ENCODE data around the gene GALR3. TPM values are rescaled to one million over a fixed set of nuclear protein-coding genes. Genes with fewer than 3 reads are reported as not detected.
"Not testable (repeated sequence)": the region's sequence is repeated elsewhere in the genome, so short reads cannot be mapped to it uniquely, and the experiment has no call there.

GALR3 gene
- total RNA-seq, 1 experiment from 2014 or later, result 0.31 TPM

DNA sequence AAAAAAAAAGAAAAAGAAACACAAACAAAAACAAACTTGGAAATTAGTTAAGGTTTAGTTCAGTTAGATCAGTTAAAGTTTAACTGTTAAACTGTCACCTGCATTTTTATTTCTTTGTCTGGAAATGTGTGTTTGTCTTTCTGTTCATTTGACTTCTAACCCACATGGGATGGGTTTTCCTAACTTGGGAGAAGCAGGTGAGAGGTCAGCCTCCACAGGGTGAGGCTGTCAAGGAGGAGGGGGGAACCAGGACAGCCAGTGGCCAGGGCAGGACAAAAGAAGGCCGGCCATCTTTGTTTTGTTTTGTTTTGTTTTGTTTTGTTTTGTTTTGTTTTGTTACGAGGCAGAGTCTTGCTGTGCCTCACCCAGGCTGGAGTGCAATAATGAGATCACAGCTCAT, 28.8 kb upstream of the GALR3 start:
- Histone ChIP-seq H3K79me2 (ENCODE audit: low read depth) (no peaks in the 10 kb centered on the region), H3K27ac (no peak overlapping the region), H3K36me3 (ENCODE audit: low read depth) (no peaks in the 10 kb centered on the region), H3K9me3 (ENCODE audit: insufficient read depth, low read depth) (no peaks in the 10 kb centered on the region), H3K4me1 (replicated peaks; ENCODE audit: insufficient read depth) (peaks cover 21% of the 10 kb centered on the region), H3K27me3 (ENCODE audit: insufficient read depth, low read depth) (no peaks in the 10 kb centered on the region), H4K20me1 (ENCODE audit: insufficient read depth) (no peaks in the 10 kb centered on the region), H3K4me2 (peak overlapping the region; percentile 38), H3F3A (ENCODE audit: insufficient read depth, low read depth) (peaks cover 18% of the 10 kb centered on the region; the same call in 1 of the 2 replicates), H3K4me3 (no peak overlapping the region), H3K9me2 (ENCODE audit: insufficient read depth) (no peaks in the 10 kb centered on the region), H2AFZ (peak overlapping the region; percentile 68; the same call in 1 of the 2 replicates)
- intact Hi-C loops (cut with micrococcal nuclease; ENCODE audit: unreplicated experiment), result loop anchor here (5.0 kb wide), 1 partner anchor 172 kb away; no protein-coding TSS in a partner anchor
- POLR2A ChIA-PET (ENCODE audit: unreplicated experiment), result no interaction called here
- CTCF ChIA-PET, result interaction anchor here (0.7 kb wide), 1 partner anchor 76 kb away, joined by 3 read pairs; no protein-coding TSS in a partner anchor
- TF ChIP-seq, protein P1, sequence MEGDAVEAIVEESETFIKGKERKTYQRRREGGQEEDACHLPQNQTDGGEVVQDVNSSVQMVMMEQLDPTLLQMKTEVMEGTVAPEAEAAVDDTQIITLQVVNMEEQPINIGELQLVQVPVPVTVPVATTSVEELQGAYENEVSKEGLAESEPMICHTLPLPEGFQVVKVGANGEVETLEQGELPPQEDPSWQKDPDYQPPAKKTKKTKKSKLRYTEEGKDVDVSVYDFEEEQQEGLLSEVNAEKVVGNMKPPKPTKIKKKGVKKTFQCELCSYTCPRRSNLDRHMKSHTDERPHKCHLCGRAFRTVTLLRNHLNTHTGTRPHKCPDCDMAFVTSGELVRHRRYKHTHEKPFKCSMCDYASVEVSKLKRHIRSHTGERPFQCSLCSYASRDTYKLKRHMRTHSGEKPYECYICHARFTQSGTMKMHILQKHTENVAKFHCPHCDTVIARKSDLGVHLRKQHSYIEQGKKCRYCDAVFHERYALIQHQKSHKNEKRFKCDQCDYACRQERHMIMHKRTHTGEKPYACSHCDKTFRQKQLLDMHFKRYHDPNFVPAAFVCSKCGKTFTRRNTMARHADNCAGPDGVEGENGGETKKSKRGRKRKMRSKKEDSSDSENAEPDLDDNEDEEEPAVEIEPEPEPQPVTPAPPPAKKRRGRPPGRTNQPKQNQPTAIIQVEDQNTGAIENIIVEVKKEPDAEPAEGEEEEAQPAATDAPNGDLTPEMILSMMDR (conservative IDR thresholded peaks at IDR 0.05), result no peak
- TF ChIP-seq EZH2 (IDR thresholded peaks at IDR 0.05; ENCODE audit: low read depth), result no peak
- no TSS peak for BruUV-seq (replicated peaks)
- DNase-seq, result no peak

DNA sequence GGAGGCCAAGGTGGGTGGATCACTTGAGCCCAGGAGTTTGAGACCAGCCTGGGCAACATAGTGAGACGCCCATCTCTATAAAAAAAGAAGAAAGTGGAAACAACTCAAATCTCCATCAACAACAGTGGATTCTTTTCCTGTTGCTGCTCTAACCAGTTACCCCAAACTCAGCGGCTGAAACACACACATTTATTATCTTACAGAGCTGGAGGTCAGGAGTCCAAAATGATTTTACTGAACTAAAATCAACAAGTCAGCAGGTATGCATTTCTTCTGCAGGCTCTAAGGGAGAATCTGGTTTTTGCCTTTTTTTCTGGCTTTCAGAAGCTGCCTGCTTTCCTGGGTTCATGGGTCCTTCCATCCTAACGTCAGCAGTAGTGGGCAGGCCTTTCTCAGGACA, 27.1 kb upstream of the GALR3 start:
- H3K79me2 ChIP-seq (ENCODE audit: low read depth), result no peaks in the 10 kb centered on the region
- no peaks in the 10 kb centered on the region for H3K9me2 ChIP-seq (ENCODE audit: insufficient read depth)
- peaks cover 21% of the 10 kb centered on the region for H3K4me1 ChIP-seq (replicated peaks; ENCODE audit: insufficient read depth)
- ChIA-PET CTCF (no interaction called here), POLR2A (ENCODE audit: unreplicated experiment) (interaction anchor here (0.6 kb wide), 1 partner anchor 254 kb away, joined by 8 read pairs; no protein-coding TSS in a partner anchor)
- H3K27ac ChIP-seq, result no peak overlapping the region
- BruUV-seq (replicated peaks), result no TSS peak
- intact Hi-C loops (cut with micrococcal nuclease; ENCODE audit: unreplicated experiment), result no loop called here
- no peaks in the 10 kb centered on the region for H3K9me3 ChIP-seq (ENCODE audit: insufficient read depth, low read depth)
- H3K4me2 ChIP-seq, result no peak overlapping the region
- no peak overlapping the region for H3K4me3 ChIP-seq
- H3F3A ChIP-seq (ENCODE audit: insufficient read depth, low read depth), result peaks cover 20% of the 10 kb centered on the region; the same call in 1 of the 2 replicates
- no peak for DNase-seq
- TF ChIP-seq, protein P1 (conservative IDR thresholded peaks at IDR 0.05), result no peak
- TF ChIP-seq EZH2 (IDR thresholded peaks at IDR 0.05; ENCODE audit: low read depth), result no peak
- H3K36me3 ChIP-seq (ENCODE audit: low read depth), result no peaks in the 10 kb centered on the region
- no peaks in the 10 kb centered on the region for H3K27me3 ChIP-seq (ENCODE audit: insufficient read depth, low read depth)
- H2AFZ ChIP-seq, result no peak overlapping the region
- H4K20me1 ChIP-seq (ENCODE audit: insufficient read depth), result no peaks in the 10 kb centered on the region

DNA sequence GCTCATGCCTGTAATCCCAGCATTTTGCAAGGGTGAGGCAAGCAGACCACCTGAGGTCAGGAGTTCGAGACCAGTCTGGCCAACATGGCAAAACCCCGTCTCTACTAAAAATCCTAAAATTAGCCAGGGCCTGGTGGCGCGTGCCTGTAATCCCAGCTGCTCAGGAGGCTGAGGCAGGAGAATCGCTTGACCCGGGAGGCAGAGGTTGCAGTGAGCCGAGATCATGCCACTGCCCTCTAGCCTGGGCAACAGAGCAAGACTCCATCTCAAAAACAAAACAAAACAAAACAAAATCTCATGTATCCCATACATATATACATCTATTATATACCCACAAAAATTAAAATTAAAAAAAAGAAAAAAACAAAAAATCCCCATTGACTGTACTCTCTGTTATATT, 25.9 kb upstream of the GALR3 start:
- peaks cover 15% of the 10 kb centered on the region for H3K4me1 ChIP-seq (replicated peaks; ENCODE audit: insufficient read depth)
- CTCF ChIA-PET; H3K27ac ChIP-seq; H2AFZ ChIP-seq; POLR2A ChIA-PET (ENCODE audit: unreplicated experiment); H3K9me2 ChIP-seq (ENCODE audit: insufficient read depth); H3K36me3 ChIP-seq (ENCODE audit: low read depth); H4K20me1 ChIP-seq (ENCODE audit: insufficient read depth); H3K79me2 ChIP-seq (ENCODE audit: low read depth); DNase-seq; H3K27me3 ChIP-seq (ENCODE audit: insufficient read depth, low read depth); H3K9me3 ChIP-seq (ENCODE audit: insufficient read depth, low read depth); H3K4me2 ChIP-seq; H3K4me3 ChIP-seq; BruUV-seq (replicated peaks); intact Hi-C loops (cut with micrococcal nuclease; ENCODE audit: unreplicated experiment): not testable (repeated sequence)
- peaks cover 19% of the 10 kb centered on the region; the same call in 1 of the 2 replicates for H3F3A ChIP-seq (ENCODE audit: insufficient read depth, low read depth)
